Smooth muscle cell (in vitro differentiated cells): Measurements from ENCODE around the gene NLRP10. TPM values are rescaled to one million over a fixed set of nuclear protein-coding genes. Genes with fewer than 3 reads are reported as not detected.

Source experiments
- DNase-seq: peaks from one replicate; lab custom pipeline; 2025; ENCODE audit not compliant: unreplicated experiment; lab: John Stamatoyannopoulos, UW
- H2AFZ ChIP-seq: fragments of 200-600 bp; sonication (generic); 2 replicates; pipeline ENCODE4 v1.6.0; 2016; ENCODE audit warnings: antibody characterized with exemption, low read depth, mild to moderate bottlenecking
- H3F3A ChIP-seq: fragments of 200-600 bp; sonication (generic); 2 replicates; pipeline ENCODE4 v1.6.0; 2017; ENCODE audit warnings: antibody characterized with exemption, low read depth
- H3K27ac ChIP-seq: fragments of 200-600 bp; sonication (generic); 2 replicates; pipeline ENCODE4 v1.5.1; 2016; ENCODE audit warnings: low read depth, mild to moderate bottlenecking
- H3K27me3 ChIP-seq: fragments of 200-600 bp; sonication (generic); 2 replicates; pipeline ENCODE4 v1.6.1; 2016; ENCODE audit warnings: low read depth, mild to moderate bottlenecking
- H3K36me3 ChIP-seq: fragments of 200-600 bp; sonication (generic); 2 replicates; pipeline ENCODE4 v1.5.1; 2016; ENCODE audit warnings: low read depth
- H3K4me1 ChIP-seq: fragments of 200-600 bp; sonication (generic); 2 replicates; pipeline ENCODE4 v1.5.1; 2016; ENCODE audit warnings: low read depth
- H3K4me2 ChIP-seq: fragments of 200-600 bp; sonication (generic); 2 replicates; pipeline ENCODE4 v1.6.0; 2016; ENCODE audit warnings: mild to moderate bottlenecking
- H3K4me3 ChIP-seq: fragments of 200-600 bp; sonication (generic); 2 replicates; pipeline ENCODE4 v1.5.1; 2016; ENCODE audit warnings: mild to moderate bottlenecking
- H3K79me2 ChIP-seq: fragments of 200-600 bp; sonication (generic); 2 replicates; pipeline ENCODE4 v1.6.0; 2016; ENCODE audit warnings: low read depth, mild to moderate bottlenecking
- H3K9ac ChIP-seq: fragments of 200-600 bp; sonication (generic); 2 replicates; pipeline ENCODE4 v1.6.0; 2016; ENCODE audit warnings: low read depth
- H3K9me3 ChIP-seq: fragments of 200-600 bp; sonication (generic); replicated peaks from 2 replicates; pipeline ENCODE4 v1.5.1; 2016; ENCODE audit warnings: low read depth
- H4K20me1 ChIP-seq: fragments of 200-600 bp; sonication (generic); 2 replicates; pipeline ENCODE4 v1.6.0; 2016; ENCODE audit warnings: low read depth
- WGBS: methylation state at CpG from one replicate; pipeline ENCODE4 v1.1.7; 2016; ENCODE audit warnings: low lambda C conversion rate; 5-methylcytosine and 5-hydroxymethylcytosine counted together
- polyA plus RNA-seq: library from polyadenylated mRNA; unstranded; fragments of >200 nt; fragmentation: Nextera tagmentation; extraction: Ambion mirVana; gene quantifications from 2 replicates; pipeline ENCODE4 v1.2.1, GENCODE V29; 2016
- total RNA-seq: library from RNA; depleted of rRNA; stranded (reverse); fragments of >200 nt; gene quantifications from 2 replicates; pipeline ENCODE4 v1.2.3, GENCODE V29; 2014
- TF ChIP-seq, protein P1 (sequence below): fragments of 200-600 bp; sonication (generic); IDR thresholded peaks from 2 replicates; pipeline ENCODE4 v1.5.1; 2017; ENCODE audit warnings: borderline replicate concordance, mild to moderate bottlenecking, antibody characterized with exemption; ENCODE audit not compliant: insufficient read depth, poor library complexity, severe bottlenecking

NLRP10 gene
- total and polyA plus RNA-seq, 2 experiments from 2014 or later, result 0.59 to 0.81 TPM

DNA sequence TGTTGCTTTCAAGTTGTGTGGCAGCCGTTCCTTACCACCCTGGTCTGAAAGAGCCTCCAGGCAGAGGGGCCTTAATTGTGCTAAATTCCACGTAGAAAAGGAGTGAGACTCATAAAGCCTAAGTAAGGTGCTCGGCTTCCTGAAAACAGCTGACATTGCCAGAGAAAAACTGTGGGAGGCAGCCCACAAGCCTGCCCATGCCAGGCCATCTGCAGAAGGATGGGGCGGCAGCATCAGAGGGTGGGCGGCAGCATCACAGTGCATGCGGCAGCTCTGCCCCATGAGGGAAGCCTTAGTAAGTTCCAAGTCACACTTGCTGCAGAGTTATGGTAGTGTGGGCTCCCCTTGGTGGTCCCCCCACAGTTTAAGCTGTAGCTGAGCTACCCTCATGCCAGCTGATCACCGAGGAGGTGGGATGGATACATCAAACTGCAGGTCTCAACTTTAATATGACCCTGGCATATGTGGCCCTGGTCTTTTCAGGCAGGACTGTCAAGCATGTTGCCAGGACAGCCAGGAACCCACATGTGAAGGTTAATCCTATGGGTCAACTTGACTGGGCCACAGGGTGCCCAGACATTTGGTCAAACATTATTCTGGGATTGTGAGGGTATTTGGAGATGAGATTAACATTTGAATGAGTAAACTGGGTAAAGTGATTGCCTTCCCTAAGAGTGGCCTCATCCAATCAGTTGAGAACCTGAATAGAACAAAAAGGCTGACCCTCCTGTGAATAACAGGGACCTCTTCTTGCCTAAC, 18.8 kb upstream of the NLRP10 start:
- peaks cover 19% of the 10 kb centered on the region for H3K79me2 ChIP-seq
- H3F3A ChIP-seq, result no peaks in the 10 kb centered on the region
- H3K27me3 ChIP-seq, result no peaks in the 10 kb centered on the region
- no peak for DNase-seq
- no peak overlapping the region for H3K4me3 ChIP-seq
- TF ChIP-seq, protein P1, sequence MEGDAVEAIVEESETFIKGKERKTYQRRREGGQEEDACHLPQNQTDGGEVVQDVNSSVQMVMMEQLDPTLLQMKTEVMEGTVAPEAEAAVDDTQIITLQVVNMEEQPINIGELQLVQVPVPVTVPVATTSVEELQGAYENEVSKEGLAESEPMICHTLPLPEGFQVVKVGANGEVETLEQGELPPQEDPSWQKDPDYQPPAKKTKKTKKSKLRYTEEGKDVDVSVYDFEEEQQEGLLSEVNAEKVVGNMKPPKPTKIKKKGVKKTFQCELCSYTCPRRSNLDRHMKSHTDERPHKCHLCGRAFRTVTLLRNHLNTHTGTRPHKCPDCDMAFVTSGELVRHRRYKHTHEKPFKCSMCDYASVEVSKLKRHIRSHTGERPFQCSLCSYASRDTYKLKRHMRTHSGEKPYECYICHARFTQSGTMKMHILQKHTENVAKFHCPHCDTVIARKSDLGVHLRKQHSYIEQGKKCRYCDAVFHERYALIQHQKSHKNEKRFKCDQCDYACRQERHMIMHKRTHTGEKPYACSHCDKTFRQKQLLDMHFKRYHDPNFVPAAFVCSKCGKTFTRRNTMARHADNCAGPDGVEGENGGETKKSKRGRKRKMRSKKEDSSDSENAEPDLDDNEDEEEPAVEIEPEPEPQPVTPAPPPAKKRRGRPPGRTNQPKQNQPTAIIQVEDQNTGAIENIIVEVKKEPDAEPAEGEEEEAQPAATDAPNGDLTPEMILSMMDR, result no peak
- H4K20me1 ChIP-seq, result peaks cover 6% of the 10 kb centered on the region
- H3K9ac ChIP-seq, result no peak overlapping the region
- H3K27ac ChIP-seq, result no peak overlapping the region
- H3K4me2 ChIP-seq, result no peak overlapping the region
- H3K36me3 ChIP-seq, result no peaks in the 10 kb centered on the region
- 77% methylated on average over 7 of the region's 7 CpGs for WGBS
- H3K4me1 ChIP-seq, result peaks cover 11% of the 10 kb centered on the region
- H3K9me3 ChIP-seq, result no peaks in the 10 kb centered on the region
- no peak overlapping the region for H2AFZ ChIP-seq

DNA sequence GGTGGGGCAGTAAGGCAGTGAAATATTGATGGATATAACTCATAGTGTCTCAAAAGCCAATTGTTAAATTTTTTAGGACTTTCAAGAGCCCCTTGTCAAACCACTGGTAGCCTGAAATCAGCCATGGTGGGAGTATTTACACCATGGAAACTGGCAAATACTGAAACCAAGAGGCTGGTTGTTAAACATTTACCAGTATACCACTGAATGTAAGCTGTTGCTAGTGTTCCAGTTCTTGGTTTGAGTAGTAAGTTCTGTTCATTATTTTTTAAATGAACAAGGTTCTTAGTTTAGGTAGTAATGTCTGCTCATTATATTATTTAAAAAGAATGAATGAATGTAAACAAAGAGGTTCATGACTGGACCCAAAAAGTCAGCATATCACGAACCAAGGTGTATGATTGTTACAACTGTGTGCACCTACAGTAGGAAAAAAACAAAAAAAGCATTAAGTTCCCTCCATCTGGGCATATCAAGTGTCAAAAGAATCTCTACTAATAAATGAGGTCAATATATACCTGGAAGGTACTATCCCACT, 17.4 kb upstream of the NLRP10 start:
- H3K9me3 ChIP-seq, result no peaks in the 10 kb centered on the region
- no peaks in the 10 kb centered on the region for H3K36me3 ChIP-seq
- no peaks in the 10 kb centered on the region for H3F3A ChIP-seq
- H2AFZ ChIP-seq, result no peak overlapping the region
- WGBS, result 97% methylated on average over 1 of the region's 1 CpG
- H3K27ac ChIP-seq, result no peak overlapping the region
- H3K27me3 ChIP-seq, result no peaks in the 10 kb centered on the region
- no peak overlapping the region for H3K4me2 ChIP-seq
- H3K4me3 ChIP-seq, result no peak overlapping the region
- TF ChIP-seq, protein P1, result no peak
- H4K20me1 ChIP-seq, result no peaks in the 10 kb centered on the region
- no peaks in the 10 kb centered on the region for H3K4me1 ChIP-seq
- peaks cover 5% of the 10 kb centered on the region for H3K79me2 ChIP-seq
- DNase-seq, result no peak
- H3K9ac ChIP-seq, result no peak overlapping the region

DNA sequence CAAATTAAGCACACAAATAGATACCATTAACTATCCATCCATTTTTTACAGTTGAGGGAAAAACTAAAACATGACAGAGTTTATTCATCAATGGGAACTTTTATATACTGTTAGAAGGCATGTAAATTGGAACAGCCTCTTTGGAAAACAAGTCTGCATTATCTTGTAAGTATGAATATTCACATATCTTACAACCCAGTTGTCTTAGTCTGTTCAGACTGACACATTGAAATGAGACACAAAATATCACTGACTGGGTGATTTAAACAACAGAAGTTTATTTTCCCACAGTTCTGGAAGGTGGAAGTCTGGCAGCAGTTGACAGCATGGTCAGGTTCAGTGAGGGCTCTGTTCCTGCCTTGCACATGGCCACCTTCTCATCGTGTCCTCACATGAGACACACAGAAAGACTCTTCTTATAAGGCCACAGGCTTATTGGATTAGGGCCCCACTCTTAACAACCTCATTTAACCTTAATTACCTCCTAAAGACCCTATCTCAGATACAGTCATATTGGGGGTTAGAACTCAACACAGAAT, 16.4 kb upstream of the NLRP10 start:
- 87% methylated on average over 1 of the region's 1 CpG for WGBS

More for the DNA sequence above, 16.4 kb upstream of the NLRP10 start:
- H3K9me3 ChIP-seq, result no peaks in the 10 kb centered on the region
- no peak overlapping the region for H3K9ac ChIP-seq
- H3K4me3 ChIP-seq, result no peak overlapping the region
- TF ChIP-seq, protein P1, result no peak
- H4K20me1 ChIP-seq, result no peaks in the 10 kb centered on the region
- no peaks in the 10 kb centered on the region for H3K4me1 ChIP-seq
- no peak overlapping the region for H3K27ac ChIP-seq
- no peaks in the 10 kb centered on the region for H3F3A ChIP-seq
- H3K27me3 ChIP-seq, result no peaks in the 10 kb centered on the region
- no peak overlapping the region for H2AFZ ChIP-seq
- DNase-seq, result no peak
- no peak overlapping the region for H3K4me2 ChIP-seq
- H3K79me2 ChIP-seq, result no peaks in the 10 kb centered on the region
- no peaks in the 10 kb centered on the region for H3K36me3 ChIP-seq
